ENCODE results near the gene TIMM17B. TPM values are rescaled to one million over a fixed set of nuclear protein-coding genes. Genes with fewer than 3 reads are reported as not detected.

The TIMM17B gene
- total and polyA plus RNA-seq, 2 donors (not counting 1 experiment from before 2014, with no cell fraction given), result 50.0 to 63.9 TPM

GRCh38 chrX:48893556-48894348, 3.8 kb downstream of the TIMM17B start:
- H2AFZ ChIP-seq (ENCODE audit: insufficient read depth, low read depth, low read length, poor library complexity, severe bottlenecking), result no peak overlapping the region
- ChIA-PET CTCF (interaction anchor here (1.2 to 4.6 kb wide), 3 partner anchors 44 to 53 kb away, joined by 3 to 30 read pairs (median 4); no protein-coding TSS in a partner anchor), POLR2A (no interaction called here)
- H3K4me2 ChIP-seq (replicated peaks; ENCODE audit: low read depth, low read length, poor library complexity, severe bottlenecking), result no peak overlapping the region
- no peaks in the 10 kb centered on the region for H3K36me3 ChIP-seq (replicated peaks in 1 of 2; ENCODE audit: control extremely low read depth in 1 of 2, control insufficient read depth in 1 of 2, extremely low read depth in 1 of 2, insufficient read depth in 2 of 2, low read length in 1 of 2)
- H3K27me3 Mint-ChIP-seq, result no peaks in the 10 kb centered on the region
- H3K4me1 ChIP-seq (ENCODE audit: control insufficient read depth in 2 of 2, insufficient read depth in 2 of 2, low read length in 2 of 2), result peaks cover 9 to 17% of the 10 kb centered on the region in 2 donors
- H3K79me2 ChIP-seq (ENCODE audit: control insufficient read depth, insufficient read depth, low read length), result peaks cover 22% of the 10 kb centered on the region
- H3K27me3 ChIP-seq (replicated peaks in 1 of 4; ENCODE audit: control extremely low read depth in 1 of 4, control insufficient read depth in 3 of 4, insufficient read depth in 4 of 4, low read length in 3 of 4), result no peaks in the 10 kb centered on the region
- intact Hi-C loops (cut with micrococcal nuclease), result loop anchor here (5.0 to 10.0 kb wide), 4 partner anchors 196 to 1059 kb away; partner anchors contain the start of genes SUV39H1 and ZNF81
- no peaks in the 10 kb centered on the region for H3K9me3 Mint-ChIP-seq (ENCODE audit: insufficient read depth)
- H3K4me3 ChIP-seq (ENCODE audit: control extremely low read depth in 1 of 5, extremely low read depth in 1 of 5, insufficient read depth in 1 of 5, low read depth in 2 of 5, low read length in 4 of 5), result no peak overlapping the region
- no peak overlapping the region for H3K4me3 Mint-ChIP-seq
- no peak overlapping the region for H3K27ac ChIP-seq (ENCODE audit: low read length in 2 of 2)
- peaks cover 30% of the 10 kb centered on the region for H3K4me1 Mint-ChIP-seq
- no peaks in the 10 kb centered on the region for H3K9me3 ChIP-seq (ENCODE audit: control extremely low read depth in 1 of 3, control insufficient read depth in 2 of 3, insufficient read depth in 1 of 3, low read length in 2 of 3)
- DNase-seq (no peak), ATAC-seq (ENCODE audit: low read depth) (no peak)
- no peak overlapping the region for H3K9ac ChIP-seq (ENCODE audit: low read length)
- no peak overlapping the region for H3K27ac Mint-ChIP-seq
- H4K20me1 ChIP-seq (ENCODE audit: control insufficient read depth, insufficient read depth, low read length, poor library complexity, severe bottlenecking), result no peaks in the 10 kb centered on the region
- WGBS (ENCODE audit: insufficient coverage), result 90% methylated on average over 12 of the region's 16 CpGs
- no peak for TF ChIP-seq EZH2 (IDR thresholded peaks at IDR 0.05; ENCODE audit: borderline replicate concordance, insufficient read depth, low read depth, low read length, poor library complexity, severe bottlenecking)
- TF ChIP-seq CTCF (IDR thresholded peaks at IDR 0.05), result no peak

- intact Hi-C loops (cut with micrococcal nuclease), result loop anchor here (5.0 to 10.0 kb wide), 4 partner anchors 196 to 1058 kb away; partner anchors contain the start of genes SUV39H1 and ZNF81
- H3K9ac ChIP-seq (ENCODE audit: low read length), result no peak overlapping the region
- Mint-ChIP-seq H3K27ac (no peak overlapping the region), H3K27me3 (no peaks in the 10 kb centered on the region), H3K4me3 (no peak overlapping the region), H3K9me3 (ENCODE audit: insufficient read depth) (no peaks in the 10 kb centered on the region), H3K4me1 (peaks cover 25% of the 10 kb centered on the region)
- TF ChIP-seq CTCF (IDR thresholded peaks at IDR 0.05) (no peak), EZH2 (IDR thresholded peaks at IDR 0.05; ENCODE audit: borderline replicate concordance, insufficient read depth, low read depth, low read length, poor library complexity, severe bottlenecking) (no peak)
- DNase-seq (no peak), ATAC-seq (ENCODE audit: low read depth) (no peak)
- no peaks in the 10 kb centered on the region for H3K27me3 ChIP-seq (replicated peaks in 1 of 4; ENCODE audit: control extremely low read depth in 1 of 4, control insufficient read depth in 3 of 4, insufficient read depth in 4 of 4, low read length in 3 of 4)
- ChIA-PET CTCF (interaction anchor here (2.1 to 4.6 kb wide), 3 partner anchors 23 to 53 kb away, joined by 5 to 33 read pairs (median 30); no protein-coding TSS in a partner anchor), POLR2A (interaction anchor here (0.6 kb wide), 1 partner anchor 66 kb away, joined by 8 read pairs; no protein-coding TSS in a partner anchor)
- H3K9me3 ChIP-seq (ENCODE audit: control extremely low read depth in 1 of 3, control insufficient read depth in 2 of 3, insufficient read depth in 1 of 3, low read length in 2 of 3), result no peaks in the 10 kb centered on the region
- H3K27ac ChIP-seq (ENCODE audit: low read length in 2 of 2), result no peak overlapping the region
- no CpG with 5 or more reads among the region's 4 CpGs for WGBS (ENCODE audit: insufficient coverage)
- no peaks in the 10 kb centered on the region for H3K36me3 ChIP-seq (replicated peaks in 1 of 2; ENCODE audit: control extremely low read depth in 1 of 2, control insufficient read depth in 1 of 2, extremely low read depth in 1 of 2, insufficient read depth in 2 of 2, low read length in 1 of 2)
- no peak overlapping the region for H2AFZ ChIP-seq (ENCODE audit: insufficient read depth, low read depth, low read length, poor library complexity, severe bottlenecking)
- peaks cover 22% of the 10 kb centered on the region for H3K79me2 ChIP-seq (ENCODE audit: control insufficient read depth, insufficient read depth, low read length)
- no peaks in the 10 kb centered on the region for H4K20me1 ChIP-seq (ENCODE audit: control insufficient read depth, insufficient read depth, low read length, poor library complexity, severe bottlenecking)
- H3K4me2 ChIP-seq (replicated peaks; ENCODE audit: low read depth, low read length, poor library complexity, severe bottlenecking), result no peak overlapping the region
- H3K4me3 ChIP-seq (ENCODE audit: control extremely low read depth in 1 of 5, extremely low read depth in 1 of 5, insufficient read depth in 1 of 5, low read depth in 2 of 5, low read length in 4 of 5), result no peak overlapping the region
- H3K4me1 ChIP-seq (ENCODE audit: control insufficient read depth in 2 of 2, insufficient read depth in 2 of 2, low read length in 2 of 2), result peaks cover 9 to 12% of the 10 kb centered on the region in 2 donors
These were observed 4.7 kb downstream of the TIMM17B start for GRCh38 chrX:48892896-48893295.

All from B cell (primary cell).